ENCODE data around the gene TRIM67. TPM values are rescaled to one million over a fixed set of nuclear protein-coding genes. Genes with fewer than 3 reads are reported as not detected.

Gene TRIM67
- total RNA-seq, 4 donors from 2014 or later, result 0.21 to 0.38 TPM; not detected in 2

DNA sequence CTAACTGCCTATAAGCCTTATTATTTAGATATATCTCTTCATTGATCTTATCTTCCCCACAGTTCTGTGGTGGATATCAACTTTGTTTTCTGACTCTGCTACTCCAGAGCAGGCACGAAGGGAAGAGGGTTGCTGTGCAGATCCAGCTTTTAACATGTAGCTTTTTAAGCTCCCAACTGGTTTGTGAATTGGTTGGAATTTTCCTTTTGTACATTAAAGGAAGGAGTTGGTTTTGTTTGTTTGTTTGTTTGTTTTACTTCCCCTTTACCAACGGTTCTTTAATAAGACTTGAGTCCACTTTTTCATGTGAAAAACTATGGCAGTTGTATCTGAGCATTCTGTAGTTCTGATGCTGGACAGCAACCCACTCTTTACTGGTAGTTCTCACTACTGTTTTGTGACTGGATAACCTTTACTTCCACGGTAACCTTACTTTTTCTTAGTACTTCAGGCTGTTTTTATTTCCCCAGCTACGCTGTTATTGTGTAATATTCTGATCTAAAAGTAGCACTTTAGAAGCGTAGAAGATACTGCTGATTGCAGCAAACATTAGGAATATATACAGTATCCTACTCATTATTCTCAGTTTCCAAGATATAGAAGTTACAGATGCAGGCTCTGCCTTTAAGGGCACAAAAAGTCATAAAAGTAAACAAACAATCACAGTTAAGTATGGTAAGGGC is 80.8 kb downstream of the TRIM67 start:
- TF ChIP-seq EP300 (IDR thresholded peaks at IDR 0.05) (no peak), POLR2A (IDR thresholded peaks at IDR 0.05) (no peak), POLR2AphosphoS5 (IDR thresholded peaks at IDR 0.05) (no peak)
- TF ChIP-seq, protein P1, sequence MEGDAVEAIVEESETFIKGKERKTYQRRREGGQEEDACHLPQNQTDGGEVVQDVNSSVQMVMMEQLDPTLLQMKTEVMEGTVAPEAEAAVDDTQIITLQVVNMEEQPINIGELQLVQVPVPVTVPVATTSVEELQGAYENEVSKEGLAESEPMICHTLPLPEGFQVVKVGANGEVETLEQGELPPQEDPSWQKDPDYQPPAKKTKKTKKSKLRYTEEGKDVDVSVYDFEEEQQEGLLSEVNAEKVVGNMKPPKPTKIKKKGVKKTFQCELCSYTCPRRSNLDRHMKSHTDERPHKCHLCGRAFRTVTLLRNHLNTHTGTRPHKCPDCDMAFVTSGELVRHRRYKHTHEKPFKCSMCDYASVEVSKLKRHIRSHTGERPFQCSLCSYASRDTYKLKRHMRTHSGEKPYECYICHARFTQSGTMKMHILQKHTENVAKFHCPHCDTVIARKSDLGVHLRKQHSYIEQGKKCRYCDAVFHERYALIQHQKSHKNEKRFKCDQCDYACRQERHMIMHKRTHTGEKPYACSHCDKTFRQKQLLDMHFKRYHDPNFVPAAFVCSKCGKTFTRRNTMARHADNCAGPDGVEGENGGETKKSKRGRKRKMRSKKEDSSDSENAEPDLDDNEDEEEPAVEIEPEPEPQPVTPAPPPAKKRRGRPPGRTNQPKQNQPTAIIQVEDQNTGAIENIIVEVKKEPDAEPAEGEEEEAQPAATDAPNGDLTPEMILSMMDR (IDR thresholded peaks at IDR 0.05), result no peak
- no peaks in the 10 kb centered on the region for H3K27me3 ChIP-seq
- 36% methylated on average over 5 of the region's 5 CpGs for WGBS
- H3K4me1 ChIP-seq, result peaks cover 31% of the 10 kb centered on the region
- no peak for DNase-seq (ENCODE audit: low spot score in 2 of 2)
- H3K9me3 ChIP-seq, result no peaks in the 10 kb centered on the region
- peak overlapping the region; percentile 87 for H3K4me3 ChIP-seq
- peaks cover 12% of the 10 kb centered on the region for H3K36me3 ChIP-seq
- no peak overlapping the region for H3K27ac ChIP-seq

DNA sequence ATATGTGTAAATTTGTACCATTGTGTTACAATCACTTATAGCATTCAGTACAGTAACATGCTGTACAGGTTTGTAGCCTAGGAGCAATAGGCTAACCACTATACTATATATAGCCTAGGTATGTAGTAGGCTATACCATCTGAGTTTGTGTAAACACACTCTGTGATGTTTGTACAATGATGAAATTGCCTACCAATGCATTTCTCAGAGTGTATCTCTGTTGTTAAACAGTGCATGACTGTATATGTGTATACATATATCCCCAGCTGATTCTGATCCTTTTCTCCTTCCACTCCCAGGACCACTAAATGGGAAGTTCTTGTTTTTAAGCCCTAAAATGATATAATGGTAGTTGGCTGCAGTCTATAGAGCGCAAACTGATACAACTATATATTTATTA is 86.9 kb downstream of the TRIM67 start:
- DNase-seq (ENCODE audit: low spot score in 2 of 2), result no peak
- H3K36me3 ChIP-seq, result peaks cover 26% of the 10 kb centered on the region
- H3K9me3 ChIP-seq, result no peaks in the 10 kb centered on the region
- H3K27me3 ChIP-seq, result no peaks in the 10 kb centered on the region
- TF ChIP-seq, protein P1 (IDR thresholded peaks at IDR 0.05), result no peak
- TF ChIP-seq POLR2AphosphoS5 (IDR thresholded peaks at IDR 0.05) (no peak), POLR2A (IDR thresholded peaks at IDR 0.05) (no peak), EP300 (IDR thresholded peaks at IDR 0.05) (no peak)
- H3K4me3 ChIP-seq, result no peak overlapping the region
- no peak overlapping the region for H3K27ac ChIP-seq
- 96% methylated on average over 1 of the region's 1 CpG for WGBS
- H3K4me1 ChIP-seq, result peaks cover 2% of the 10 kb centered on the region

GRCh38 chr1:231252336-231252735 is 90.5 kb downstream of the TRIM67 start:
- Histone ChIP-seq H3K36me3 (peaks cover 55% of the 10 kb centered on the region), H3K9me3 (no peaks in the 10 kb centered on the region), H3K27ac (no peak overlapping the region), H3K4me3 (no peak overlapping the region), H3K27me3 (no peaks in the 10 kb centered on the region), H3K4me1 (no peaks in the 10 kb centered on the region)
- no peak for TF ChIP-seq EP300 (IDR thresholded peaks at IDR 0.05)
- TF ChIP-seq POLR2A (IDR thresholded peaks at IDR 0.05), result no peak
- TF ChIP-seq POLR2AphosphoS5 (IDR thresholded peaks at IDR 0.05), result no peak
- TF ChIP-seq, protein P1 (IDR thresholded peaks at IDR 0.05), result no peak
- 68% methylated on average over 3 of the region's 3 CpGs for WGBS
- no peak for DNase-seq (ENCODE audit: low spot score in 2 of 2)

DNA sequence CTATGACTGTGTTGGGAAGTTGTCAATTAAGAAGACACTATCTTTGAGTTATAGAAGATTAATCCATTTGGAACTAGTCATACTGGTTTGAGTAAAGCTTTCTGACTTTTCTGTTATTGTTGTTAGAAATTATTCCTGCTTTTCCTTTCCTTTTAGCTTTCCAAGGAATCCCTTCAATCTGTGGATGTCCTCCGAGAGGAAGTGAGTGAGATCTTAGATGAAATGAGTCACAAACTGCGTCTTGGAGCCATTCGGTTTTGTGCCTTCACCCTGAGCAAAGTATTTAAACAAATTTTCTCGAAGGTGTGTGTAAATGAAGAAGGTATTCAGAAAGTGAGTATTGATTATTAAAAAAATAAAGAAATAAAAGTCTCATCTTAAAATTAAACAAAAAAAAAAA is 98.5 kb downstream of the TRIM67 start:
- H3K36me3 ChIP-seq, result peaks cover 84% of the 10 kb centered on the region
- H3K27ac ChIP-seq, result no peak overlapping the region
- no peak for DNase-seq (ENCODE audit: low spot score in 2 of 2)
- WGBS, result 94% methylated on average over 4 of the region's 4 CpGs
- H3K4me3 ChIP-seq, result no peak overlapping the region
- H3K4me1 ChIP-seq, result no peaks in the 10 kb centered on the region
- H3K9me3 ChIP-seq, result no peaks in the 10 kb centered on the region
- no peaks in the 10 kb centered on the region for H3K27me3 ChIP-seq
- TF ChIP-seq POLR2AphosphoS5 (IDR thresholded peaks at IDR 0.05) (no peak), POLR2A (IDR thresholded peaks at IDR 0.05) (no peak), EP300 (IDR thresholded peaks at IDR 0.05) (no peak)
- TF ChIP-seq, protein P1 (IDR thresholded peaks at IDR 0.05), result no peak

GRCh38 chr1:231264642-231265041 is 102.8 kb downstream of the TRIM67 start:
- WGBS, result 100% methylated on average over 1 of the region's 1 CpG
- Histone ChIP-seq H3K9me3 (no peaks in the 10 kb centered on the region), H3K27ac (no peak overlapping the region), H3K36me3 (peaks cover 90% of the 10 kb centered on the region), H3K27me3 (no peaks in the 10 kb centered on the region), H3K4me1 (no peaks in the 10 kb centered on the region), H3K4me3 (no peak overlapping the region)
- no peak for TF ChIP-seq EP300 (IDR thresholded peaks at IDR 0.05)
- TF ChIP-seq POLR2AphosphoS5 (IDR thresholded peaks at IDR 0.05), result no peak
- TF ChIP-seq, protein P1 (IDR thresholded peaks at IDR 0.05), result no peak
- no peak for TF ChIP-seq POLR2A (IDR thresholded peaks at IDR 0.05)
- DNase-seq (ENCODE audit: low spot score in 2 of 2), result no peak
